HFFc6 (cell line): ENCODE data around the gene CRIP1. TPM values are rescaled to one million over a fixed set of nuclear protein-coding genes. Genes with fewer than 3 reads are reported as not detected.

Experiments used
- DNase-seq: peaks from one replicate; pipeline ENCODE4 v3.0.0-alpha.2; 2018
- H3K27ac Mint-ChIP-seq: 2 replicates; pipeline ENCODE4 v1.8.0; 2020; ENCODE audit warnings: mild to moderate bottlenecking, mixed read lengths
- H3K27me3 Mint-ChIP-seq: 2 replicates; pipeline ENCODE4 v1.8.0; 2021; ENCODE audit warnings: mild to moderate bottlenecking, moderate library complexity, mixed read lengths; ENCODE audit not compliant: insufficient read depth
- H3K36me3 Mint-ChIP-seq: 2 replicates; pipeline ENCODE4 v1.8.0; 2021; ENCODE audit warnings: low read depth, mixed read lengths
- H3K4me1 Mint-ChIP-seq: 2 replicates; pipeline ENCODE4 v1.8.0; 2020; ENCODE audit warnings: low read depth, mixed read lengths
- H3K4me3 Mint-ChIP-seq: 2 replicates; pipeline ENCODE4 v1.8.0; 2020; ENCODE audit warnings: mild to moderate bottlenecking, moderate library complexity, mixed read lengths
- H3K9me3 Mint-ChIP-seq: 2 replicates; pipeline ENCODE4 v1.8.0; 2020; ENCODE audit warnings: mild to moderate bottlenecking, mixed read lengths
- total RNA-seq, 6 experiments: library from RNA; stranded (reverse); fragmentation: NEBNext Ultra II Directional; extraction: Animal tissue kit (Norgen Biotek cat#: 25700); gene quantifications; 2 replicates in 1 of 6; 3 replicates in 5 of 6; pipeline ENCODE4 v1.2.3, GENCODE V29; 2021
- TF ChIP-seq, protein P1 (sequence below): fragments of 200-600 bp; sonication (generic); IDR thresholded peaks from 2 replicates; pipeline ENCODE4 v1.5.0; 2021; ENCODE audit warnings: antibody characterized with exemption, mild to moderate bottlenecking

The CRIP1 gene
- total RNA-seq, 6 experiments from 2014 or later = 4.8 to 55.2 (median 42.3) TPM

DNA sequence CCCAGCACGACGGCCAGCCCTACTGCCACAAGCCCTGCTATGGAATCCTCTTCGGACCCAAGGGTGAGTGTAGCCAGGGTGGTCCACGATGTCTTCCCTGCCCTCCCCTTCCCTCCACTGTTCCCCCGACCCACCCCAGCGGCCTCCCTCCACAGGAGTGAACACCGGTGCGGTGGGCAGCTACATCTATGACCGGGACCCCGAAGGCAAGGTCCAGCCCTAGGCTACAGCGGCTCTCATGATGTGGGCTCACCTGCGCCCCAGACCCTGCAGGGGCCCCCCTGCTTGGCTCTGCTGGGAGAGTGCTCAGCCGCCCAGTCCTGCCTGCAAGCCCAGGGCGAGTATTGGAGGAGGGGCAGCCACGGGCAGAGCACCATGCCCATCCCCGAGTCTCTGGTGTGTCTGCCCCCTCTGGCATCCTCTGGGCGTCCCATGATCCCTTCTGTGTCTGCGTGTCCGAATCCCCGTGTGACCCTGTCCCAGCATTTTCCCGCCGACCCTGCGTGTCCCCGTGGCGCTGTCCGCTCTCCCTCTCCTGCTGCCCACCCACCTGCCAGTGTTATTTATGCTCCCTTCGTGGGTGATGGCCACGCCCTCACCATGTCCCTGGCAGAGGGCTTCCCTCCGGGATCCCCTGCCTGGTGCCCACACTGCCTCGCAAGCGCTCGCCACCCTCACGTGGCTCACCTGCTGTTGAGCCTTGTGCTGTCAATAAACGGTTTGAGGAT, 7.1 kb upstream of the CRIP1 start:
- Mint-ChIP-seq H3K36me3 (no peaks in the 10 kb centered on the region), H3K9me3 (peaks cover 4% of the 10 kb centered on the region; the same call in 1 of the 2 replicates), H3K27ac (no peak overlapping the region), H3K27me3 (peaks cover 16% of the 10 kb centered on the region), H3K4me3 (no peak overlapping the region), H3K4me1 (peaks cover 22% of the 10 kb centered on the region)
- TF ChIP-seq, protein P1, sequence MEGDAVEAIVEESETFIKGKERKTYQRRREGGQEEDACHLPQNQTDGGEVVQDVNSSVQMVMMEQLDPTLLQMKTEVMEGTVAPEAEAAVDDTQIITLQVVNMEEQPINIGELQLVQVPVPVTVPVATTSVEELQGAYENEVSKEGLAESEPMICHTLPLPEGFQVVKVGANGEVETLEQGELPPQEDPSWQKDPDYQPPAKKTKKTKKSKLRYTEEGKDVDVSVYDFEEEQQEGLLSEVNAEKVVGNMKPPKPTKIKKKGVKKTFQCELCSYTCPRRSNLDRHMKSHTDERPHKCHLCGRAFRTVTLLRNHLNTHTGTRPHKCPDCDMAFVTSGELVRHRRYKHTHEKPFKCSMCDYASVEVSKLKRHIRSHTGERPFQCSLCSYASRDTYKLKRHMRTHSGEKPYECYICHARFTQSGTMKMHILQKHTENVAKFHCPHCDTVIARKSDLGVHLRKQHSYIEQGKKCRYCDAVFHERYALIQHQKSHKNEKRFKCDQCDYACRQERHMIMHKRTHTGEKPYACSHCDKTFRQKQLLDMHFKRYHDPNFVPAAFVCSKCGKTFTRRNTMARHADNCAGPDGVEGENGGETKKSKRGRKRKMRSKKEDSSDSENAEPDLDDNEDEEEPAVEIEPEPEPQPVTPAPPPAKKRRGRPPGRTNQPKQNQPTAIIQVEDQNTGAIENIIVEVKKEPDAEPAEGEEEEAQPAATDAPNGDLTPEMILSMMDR = no peak
- DNase-seq = no peak

DNA sequence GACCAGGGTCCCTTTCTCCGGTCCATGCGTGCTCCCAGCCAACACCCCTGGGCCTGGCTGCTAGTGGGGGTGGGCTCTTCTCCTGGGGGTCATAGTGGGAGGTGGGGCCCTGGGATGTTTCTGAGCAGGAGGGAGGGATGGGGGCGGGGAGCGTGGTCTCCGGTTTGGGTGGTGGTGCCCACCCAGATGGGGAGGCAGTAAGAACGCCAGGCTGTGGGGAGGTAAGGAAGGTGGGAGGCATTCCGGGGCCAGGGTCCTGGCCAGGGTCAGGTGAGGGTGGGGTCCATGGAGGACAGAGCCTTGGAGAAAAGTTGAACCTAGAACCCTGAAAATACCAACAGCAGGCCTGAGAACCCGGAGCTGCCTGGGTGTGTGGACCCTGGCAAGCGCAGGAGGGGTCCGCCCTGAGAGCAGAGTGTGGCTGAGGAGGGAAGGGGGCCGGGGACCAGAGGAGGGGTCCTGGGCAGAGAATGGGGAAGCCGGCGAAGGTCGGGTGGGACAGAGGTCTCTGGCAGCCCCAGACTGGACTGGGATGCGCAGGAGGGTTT, 6.4 kb upstream of the CRIP1 start:
- Mint-ChIP-seq H3K9me3 (peaks cover 4% of the 10 kb centered on the region; the same call in 1 of the 2 replicates), H3K4me1 (peaks cover 24% of the 10 kb centered on the region), H3K27ac (peak overlapping the region; percentile 100), H3K36me3 (no peaks in the 10 kb centered on the region), H3K4me3 (peak overlapping the region; percentile 87; the same call in 1 of the 2 replicates), H3K27me3 (peaks cover 16% of the 10 kb centered on the region)
- TF ChIP-seq, protein P1 = no peak
- no peak for DNase-seq

DNA sequence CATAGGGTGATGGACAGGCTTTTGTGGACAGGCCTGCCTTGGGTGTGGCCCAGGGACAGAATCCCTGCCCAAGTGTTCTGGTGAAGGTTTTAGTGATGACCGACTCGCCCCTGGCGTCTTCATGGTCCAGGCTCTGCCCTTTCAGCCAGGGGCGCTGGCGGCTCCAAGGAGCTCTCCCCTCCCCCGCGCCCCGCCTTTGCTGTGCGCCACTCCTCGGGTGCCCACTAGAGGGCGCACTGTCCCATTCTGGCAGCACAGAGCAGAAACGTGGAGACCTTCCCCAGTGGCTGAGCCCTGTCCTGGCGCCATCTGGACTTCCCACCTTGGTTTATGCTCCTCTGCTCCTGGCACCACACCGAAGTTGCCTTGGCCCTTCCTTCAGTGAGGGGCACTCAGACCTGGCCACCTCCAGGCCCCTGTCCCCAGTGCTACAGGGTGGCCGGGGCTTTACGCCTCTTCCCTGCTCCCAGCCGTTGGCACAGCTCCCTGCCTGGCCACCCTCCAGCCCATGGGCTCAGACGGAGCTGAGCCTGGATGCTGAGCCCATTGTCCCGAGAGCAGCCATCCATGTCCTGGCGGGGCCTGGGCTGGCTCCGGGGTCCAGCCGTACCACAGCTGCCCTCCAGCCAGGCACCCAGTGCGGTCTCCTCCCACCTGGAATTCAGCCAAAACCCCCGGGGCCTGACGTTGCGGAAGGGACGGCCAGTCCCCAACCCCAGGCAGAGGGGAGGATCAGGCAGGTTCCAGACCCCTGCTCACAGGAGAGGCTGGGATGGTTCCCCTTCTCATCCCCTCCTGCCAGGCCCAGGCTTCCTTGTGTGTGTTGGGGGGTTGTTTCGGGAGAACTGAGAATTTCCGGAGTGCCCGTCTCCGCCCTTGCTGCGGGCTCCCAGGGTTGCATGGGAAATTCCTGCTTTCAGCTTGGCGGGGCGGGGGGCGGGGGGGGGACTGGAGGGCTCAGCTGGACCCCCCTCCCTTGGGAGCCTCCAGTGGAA, 5.6 kb upstream of the CRIP1 start:
- Mint-ChIP-seq H3K27ac (peak overlapping the region; percentile 100), H3K4me3 (peak overlapping the region; percentile 87), H3K27me3 (peaks cover 16% of the 10 kb centered on the region), H3K36me3 (no peaks in the 10 kb centered on the region), H3K9me3 (peaks cover 4% of the 10 kb centered on the region; the same call in 1 of the 2 replicates), H3K4me1 (peaks cover 24% of the 10 kb centered on the region)
- peak; percentile 82 for DNase-seq
- TF ChIP-seq, protein P1 = peak; percentile 100

DNA sequence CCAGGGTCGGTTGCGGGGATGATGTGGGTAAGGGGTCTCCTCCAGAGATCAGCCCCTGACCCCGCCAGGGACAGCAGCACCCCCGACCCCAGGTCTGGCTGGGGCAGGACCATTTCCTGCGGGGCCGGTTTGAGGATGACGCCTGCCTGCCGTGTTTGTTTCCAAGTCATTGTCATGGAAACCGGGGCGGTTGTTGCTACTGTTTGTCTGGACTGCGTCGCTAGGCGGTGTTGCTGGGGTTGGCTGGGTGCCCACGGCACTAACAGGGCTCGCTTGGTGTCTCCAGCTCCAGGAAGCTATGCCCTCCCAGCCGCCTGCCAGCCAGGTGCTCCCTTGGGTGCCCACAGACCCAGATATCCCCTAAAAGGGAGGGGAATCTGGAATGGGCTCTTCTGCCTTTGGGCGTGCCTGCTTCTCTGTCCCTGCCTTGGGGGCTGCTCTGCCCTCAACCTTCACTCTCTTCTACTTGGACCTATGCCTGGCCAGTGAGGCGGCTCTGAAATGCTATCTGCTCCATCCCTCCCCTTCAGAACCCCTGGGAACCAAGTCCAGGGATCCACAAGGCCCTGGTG, 4.7 kb upstream of the CRIP1 start:
- Mint-ChIP-seq H3K9me3 (peaks cover 4% of the 10 kb centered on the region; the same call in 1 of the 2 replicates), H3K27me3 (peaks cover 16% of the 10 kb centered on the region), H3K27ac (peak overlapping the region; percentile 100), H3K4me3 (peak overlapping the region; percentile 87), H3K4me1 (peaks cover 24% of the 10 kb centered on the region), H3K36me3 (no peaks in the 10 kb centered on the region)
- TF ChIP-seq, protein P1 = peak; percentile 42
- DNase-seq = peak; percentile 99
